Measurements from ENCODE around the gene CPNE9. TPM values are rescaled to one million over a fixed set of nuclear protein-coding genes. Genes with fewer than 3 reads are reported as not detected.

The CPNE9 gene
- total RNA-seq, 1 donor from 2014 or later: 0.20 TPM

GRCh38 chr3:9727743-9728142 is 24.1 kb downstream of the CPNE9 start:
- H3K9me3 Mint-ChIP-seq: no peaks in the 10 kb centered on the region
- no peaks in the 10 kb centered on the region for H3K27me3 Mint-ChIP-seq
- H3K27ac Mint-ChIP-seq: no peak overlapping the region
- POLR2A ChIA-PET: interaction anchor here (0.6 to 0.8 kb wide), 3 partner anchors 37 to 163 kb away, joined by 3 read pairs; partner anchors contain the start of gene JAGN1
- CTCF ChIA-PET: interaction anchor here (0.6 to 2.4 kb wide), 11 partner anchors 10 to 374 kb away, joined by 3 to 21 read pairs (median 4); no protein-coding TSS in a partner anchor
- no peak for ATAC-seq (ENCODE audit: low read depth)
- H3K4me1 Mint-ChIP-seq: peaks cover 25% of the 10 kb centered on the region
- TF ChIP-seq CTCF (IDR thresholded peaks at IDR 0.05): no peak
- no peak overlapping the region for H3K4me3 Mint-ChIP-seq
- peaks cover 4% of the 10 kb centered on the region for H3K36me3 Mint-ChIP-seq (ENCODE audit: low read depth)
- intact Hi-C loops (cut with micrococcal nuclease): loop anchor here (1.0 to 10.0 kb wide), 4 partner anchors 163 to 763 kb away; partner anchors contain the start of genes JAGN1 and RAD18
- no peak for DNase-seq

GRCh38 chr3:9729419-9729818 is 25.8 kb downstream of the CPNE9 start:
- CTCF ChIA-PET: no interaction called here
- no peak for TF ChIP-seq CTCF (IDR thresholded peaks at IDR 0.05)
- H3K9me3 Mint-ChIP-seq: no peaks in the 10 kb centered on the region
- peaks cover 12% of the 10 kb centered on the region for H3K36me3 Mint-ChIP-seq (ENCODE audit: low read depth)
- DNase-seq (no peak), ATAC-seq (ENCODE audit: low read depth) (no peak)
- H3K27ac Mint-ChIP-seq: no peak overlapping the region
- no peak overlapping the region for H3K4me3 Mint-ChIP-seq
- POLR2A ChIA-PET: interaction anchor here (4.5 kb wide), 1 partner anchor 21 kb away, joined by 55 read pairs; the partner anchor contains the start of gene OGG1
- peaks cover 41% of the 10 kb centered on the region for H3K4me1 Mint-ChIP-seq
- no peaks in the 10 kb centered on the region for H3K27me3 Mint-ChIP-seq
- intact Hi-C loops (cut with micrococcal nuclease): loop anchor here (10.0 kb wide), 1 partner anchor 765 kb away; the partner anchor contains the start of gene RAD18

GRCh38 chr3:9730657-9731205 is 27.1 kb downstream of the CPNE9 start:
- Mint-ChIP-seq H3K4me3 (peak overlapping the region; percentile 95), H3K4me1 (peaks cover 45% of the 10 kb centered on the region), H3K9me3 (no peaks in the 10 kb centered on the region), H3K36me3 (ENCODE audit: low read depth) (peaks cover 26% of the 10 kb centered on the region), H3K27me3 (no peaks in the 10 kb centered on the region), H3K27ac (peak overlapping the region; percentile 99)
- ATAC-seq (ENCODE audit: low read depth): peak; percentile 42
- DNase-seq: no peak
- CTCF ChIA-PET: interaction anchor here (1.0 to 1.4 kb wide), 2 partner anchors 227 to 378 kb away, joined by 3 to 7 read pairs; no protein-coding TSS in a partner anchor
- POLR2A ChIA-PET: interaction anchor here (0.5 to 4.5 kb wide), 12 partner anchors 10 to 806 kb away, joined by 3 to 55 read pairs (median 8); partner anchors contain the start of genes ARPC4, CRELD1, MTMR14 and OGG1
- no peak for TF ChIP-seq CTCF (IDR thresholded peaks at IDR 0.05)
- intact Hi-C loops (cut with micrococcal nuclease): loop anchor here (1.0 to 5.0 kb wide), 14 partner anchors 19 to 1987 kb away; partner anchors contain the start of genes EMC3, JAGN1, MTMR14 and OGG1

GRCh38 chr3:9731206-9732079 is 27.8 kb downstream of the CPNE9 start, which contains the start of gene BRPF1:
BRPF1 (plus strand) TSS chr3:9731735; CDS start chr3:9734141, 2,406 bp downstream.
- ATAC-seq (ENCODE audit: low read depth) (peak; percentile 95), DNase-seq (peak; percentile 91)
- Mint-ChIP-seq H3K4me3 (peak within 1 kb of the TSS; percentile 95), H3K4me1 (peaks cover 48% of the 10 kb centered on the region), H3K27ac (peak within 1 kb of the TSS; percentile 99), H3K9me3 (no peaks in the 10 kb centered on the region), H3K27me3 (no peaks in the 10 kb centered on the region), H3K36me3 (ENCODE audit: low read depth) (peaks cover 30% of the 10 kb centered on the region)
- CTCF ChIA-PET: interaction anchor here (1.4 kb wide), 1 partner anchor 228 kb away, joined by 7 read pairs; no protein-coding TSS in a partner anchor
- no peak for TF ChIP-seq CTCF (IDR thresholded peaks at IDR 0.05)
- POLR2A ChIA-PET: interaction anchor here (0.6 to 4.5 kb wide), 15 partner anchors 9 to 805 kb away, joined by 3 to 55 read pairs (median 7); partner anchors contain the start of genes ARPC4, CRELD1, EMC3 and MTMR14
- intact Hi-C loops (cut with micrococcal nuclease): loop anchor here (1.0 to 5.0 kb wide), 14 partner anchors 18 to 1986 kb away; partner anchors contain the start of genes EMC3, JAGN1, MTMR14 and OGG1
